ENCODE data around the gene HSF4.

HSF4 gene

DNA sequence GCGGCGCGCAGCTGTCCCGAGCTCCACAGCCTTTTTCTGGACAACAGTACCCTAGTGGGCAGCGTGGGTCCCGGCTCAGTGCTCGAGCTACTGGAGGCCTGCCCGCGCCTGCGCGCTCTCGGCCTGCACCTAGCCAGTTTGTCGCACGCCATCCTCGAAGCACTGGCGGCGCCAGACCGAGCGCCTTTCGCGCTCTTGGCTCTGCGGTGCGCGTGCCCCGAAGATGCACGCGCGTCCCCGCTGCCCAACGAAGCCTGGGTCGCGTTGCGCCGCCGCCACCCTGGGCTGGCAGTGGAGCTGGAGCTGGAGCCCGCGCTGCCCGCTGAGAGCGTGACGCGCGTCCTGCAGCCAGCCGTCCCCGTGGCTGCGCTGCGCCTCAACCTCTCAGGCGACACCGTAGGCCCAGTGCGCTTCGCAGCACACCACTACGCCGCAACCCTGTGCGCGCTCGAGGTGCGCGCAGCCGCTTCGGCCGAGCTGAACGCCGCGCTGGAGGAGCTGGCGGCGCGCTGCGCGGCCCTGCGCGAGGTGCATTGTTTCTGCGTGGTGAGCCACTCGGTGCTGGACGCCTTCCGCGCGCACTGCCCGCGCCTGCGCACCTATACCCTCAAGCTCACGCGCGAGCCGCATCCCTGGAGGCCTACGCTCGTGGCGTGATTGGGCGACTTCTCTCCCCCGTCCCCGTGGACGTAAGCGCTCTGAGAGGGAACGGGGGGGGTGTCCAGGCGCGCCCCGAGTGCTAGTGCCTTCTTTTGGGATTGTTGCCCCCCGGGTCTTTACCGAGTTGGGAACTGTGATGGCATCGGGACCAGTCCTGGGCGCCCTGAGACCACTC, 1.2 kb upstream of the HSF4 start:
- H3K27ac ChIP-seq (ENCODE audit: poor library complexity, severe bottlenecking), result peak overlapping the region; percentile 43
- no peaks in the 10 kb centered on the region for H3K9me3 ChIP-seq (ENCODE audit: severe bottlenecking)
- peak overlapping the region; percentile 35 for H3K4me3 ChIP-seq (ENCODE audit: severe bottlenecking)
- no peaks in the 10 kb centered on the region for H3K27me3 ChIP-seq (ENCODE audit: insufficient read depth, poor library complexity, severe bottlenecking)
- TF ChIP-seq, protein P1, sequence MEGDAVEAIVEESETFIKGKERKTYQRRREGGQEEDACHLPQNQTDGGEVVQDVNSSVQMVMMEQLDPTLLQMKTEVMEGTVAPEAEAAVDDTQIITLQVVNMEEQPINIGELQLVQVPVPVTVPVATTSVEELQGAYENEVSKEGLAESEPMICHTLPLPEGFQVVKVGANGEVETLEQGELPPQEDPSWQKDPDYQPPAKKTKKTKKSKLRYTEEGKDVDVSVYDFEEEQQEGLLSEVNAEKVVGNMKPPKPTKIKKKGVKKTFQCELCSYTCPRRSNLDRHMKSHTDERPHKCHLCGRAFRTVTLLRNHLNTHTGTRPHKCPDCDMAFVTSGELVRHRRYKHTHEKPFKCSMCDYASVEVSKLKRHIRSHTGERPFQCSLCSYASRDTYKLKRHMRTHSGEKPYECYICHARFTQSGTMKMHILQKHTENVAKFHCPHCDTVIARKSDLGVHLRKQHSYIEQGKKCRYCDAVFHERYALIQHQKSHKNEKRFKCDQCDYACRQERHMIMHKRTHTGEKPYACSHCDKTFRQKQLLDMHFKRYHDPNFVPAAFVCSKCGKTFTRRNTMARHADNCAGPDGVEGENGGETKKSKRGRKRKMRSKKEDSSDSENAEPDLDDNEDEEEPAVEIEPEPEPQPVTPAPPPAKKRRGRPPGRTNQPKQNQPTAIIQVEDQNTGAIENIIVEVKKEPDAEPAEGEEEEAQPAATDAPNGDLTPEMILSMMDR (IDR thresholded peaks at IDR 0.05; ENCODE audit: poor library complexity, severe bottlenecking), result peak; percentile 4
- no peaks in the 10 kb centered on the region for H3K4me1 ChIP-seq (ENCODE audit: insufficient read depth, poor library complexity, severe bottlenecking)
- H3K36me3 ChIP-seq (ENCODE audit: low read depth), result no peaks in the 10 kb centered on the region
- ATAC-seq (ENCODE audit: low read depth) (peak; percentile 49), DNase-seq (ENCODE audit: low spot score) (peak; percentile 77)

DNA sequence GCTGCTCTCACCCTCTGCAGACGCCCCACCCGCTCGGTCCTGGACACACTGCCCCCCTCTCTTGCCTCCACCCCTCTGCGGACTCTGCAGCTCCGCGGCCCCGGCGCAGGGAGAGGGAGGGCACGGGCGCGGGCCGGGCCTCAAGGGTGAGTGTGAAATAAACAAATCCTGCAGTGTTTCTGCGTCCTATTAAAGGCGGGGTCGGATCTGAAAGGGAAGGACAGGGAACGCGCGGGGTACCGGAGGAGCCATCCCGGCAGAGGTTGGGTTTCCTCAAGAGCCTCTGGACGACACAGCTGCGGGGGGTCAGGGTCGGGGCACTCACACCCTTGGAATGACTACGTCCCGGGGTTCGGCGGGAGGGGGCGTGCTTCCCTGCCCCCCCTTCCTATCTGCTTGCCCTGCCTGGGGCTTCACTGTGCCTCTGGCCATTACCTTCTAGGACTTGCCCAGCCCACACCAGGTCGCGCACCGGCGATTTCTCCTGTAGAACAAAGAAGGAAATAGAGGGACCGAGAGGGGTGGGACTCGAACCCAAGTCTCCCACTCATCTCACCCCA, 466 bp upstream of the HSF4 start:
- DNase-seq (ENCODE audit: low spot score) (no peak), ATAC-seq (ENCODE audit: low read depth) (peak; percentile 6)
- Histone ChIP-seq H3K27ac (ENCODE audit: poor library complexity, severe bottlenecking) (peak overlapping the region; percentile 43), H3K4me3 (ENCODE audit: severe bottlenecking) (peak overlapping the region; percentile 35), H3K36me3 (ENCODE audit: low read depth) (no peaks in the 10 kb centered on the region), H3K4me1 (ENCODE audit: insufficient read depth, poor library complexity, severe bottlenecking) (no peaks in the 10 kb centered on the region), H3K9me3 (ENCODE audit: severe bottlenecking) (no peaks in the 10 kb centered on the region), H3K27me3 (ENCODE audit: insufficient read depth, poor library complexity, severe bottlenecking) (no peaks in the 10 kb centered on the region)
- TF ChIP-seq, protein P1 (IDR thresholded peaks at IDR 0.05; ENCODE audit: poor library complexity, severe bottlenecking), result no peak

DNA sequence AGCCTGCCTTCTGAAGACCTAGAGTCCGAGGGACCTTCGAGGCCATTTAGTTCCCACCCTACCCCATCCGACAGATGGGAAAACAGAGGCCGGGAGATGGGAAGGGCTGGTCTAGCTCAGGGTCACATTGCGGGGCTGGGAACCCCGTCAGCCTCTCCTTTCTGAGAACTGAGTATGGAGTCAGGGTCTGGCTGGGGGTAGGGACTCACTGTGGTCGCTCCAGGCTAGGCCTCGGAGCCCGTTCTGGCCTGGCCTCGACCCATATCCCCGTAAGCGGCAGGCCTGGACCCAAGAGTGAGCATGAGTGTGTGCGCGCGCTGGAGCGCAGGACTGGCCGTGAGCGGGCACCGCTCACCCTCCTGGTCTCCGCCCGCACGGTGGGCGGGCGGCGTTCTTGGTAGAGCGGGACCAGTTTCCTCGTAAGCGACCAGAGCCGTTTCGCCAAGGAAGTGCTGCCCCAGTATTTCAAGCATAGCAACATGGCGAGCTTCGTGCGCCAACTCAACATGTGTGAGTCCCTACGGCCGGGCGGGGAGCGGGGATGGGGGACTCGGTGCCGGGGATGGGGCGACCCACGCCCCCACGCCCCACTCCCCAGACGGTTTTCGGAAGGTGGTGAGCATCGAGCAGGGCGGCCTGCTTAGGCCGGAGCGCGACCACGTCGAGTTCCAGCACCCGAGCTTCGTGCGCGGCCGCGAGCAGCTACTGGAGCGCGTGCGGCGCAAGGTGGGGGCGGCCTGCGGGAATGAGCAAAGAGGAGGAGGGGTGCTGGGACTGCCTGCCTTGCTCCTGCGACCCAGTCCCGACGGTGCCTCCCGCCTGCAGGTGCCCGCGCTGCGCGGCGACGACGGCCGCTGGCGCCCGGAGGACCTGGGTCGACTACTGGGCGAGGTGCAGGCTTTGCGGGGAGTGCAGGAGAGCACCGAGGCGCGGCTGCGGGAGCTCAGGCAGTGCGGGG, 855 bp downstream of the HSF4 start:
- Histone ChIP-seq H3K27me3 (ENCODE audit: insufficient read depth, poor library complexity, severe bottlenecking) (no peaks in the 10 kb centered on the region), H3K4me3 (ENCODE audit: severe bottlenecking) (no peak overlapping the region), H3K36me3 (ENCODE audit: low read depth) (no peaks in the 10 kb centered on the region), H3K4me1 (ENCODE audit: insufficient read depth, poor library complexity, severe bottlenecking) (peaks cover 4% of the 10 kb centered on the region), H3K27ac (ENCODE audit: poor library complexity, severe bottlenecking) (no peak overlapping the region), H3K9me3 (ENCODE audit: severe bottlenecking) (no peaks in the 10 kb centered on the region)
- DNase-seq (ENCODE audit: low spot score), result no peak
- TF ChIP-seq, protein P1 (IDR thresholded peaks at IDR 0.05; ENCODE audit: poor library complexity, severe bottlenecking), result no peak
- no peak for ATAC-seq (ENCODE audit: low read depth)

DNA sequence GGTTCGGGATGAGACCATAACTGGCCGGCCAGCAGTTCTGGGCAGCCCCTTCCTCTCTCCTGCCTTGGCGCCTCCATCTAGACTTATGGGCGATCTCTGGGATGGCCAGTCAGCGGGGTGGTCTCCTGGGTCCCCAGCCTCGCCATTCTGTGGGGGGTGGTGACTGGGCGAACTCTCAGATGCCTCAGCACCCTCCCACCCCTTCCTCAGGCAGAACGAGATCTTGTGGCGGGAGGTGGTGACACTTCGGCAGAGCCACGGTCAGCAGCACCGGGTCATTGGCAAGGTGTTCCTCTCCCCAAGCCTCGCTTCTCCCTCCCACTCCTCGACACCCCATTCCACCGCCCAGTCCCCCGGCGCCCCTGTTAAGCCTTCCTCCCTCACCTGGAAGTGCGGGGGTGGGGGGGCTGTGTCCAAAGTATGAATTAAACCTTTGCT, 1.6 kb downstream of the HSF4 start:
- no peaks in the 10 kb centered on the region for H3K9me3 ChIP-seq (ENCODE audit: severe bottlenecking)
- H3K4me1 ChIP-seq (ENCODE audit: insufficient read depth, poor library complexity, severe bottlenecking), result peaks cover 9% of the 10 kb centered on the region
- H3K27me3 ChIP-seq (ENCODE audit: insufficient read depth, poor library complexity, severe bottlenecking), result no peaks in the 10 kb centered on the region
- no peak for ATAC-seq (ENCODE audit: low read depth)
- H3K4me3 ChIP-seq (ENCODE audit: severe bottlenecking), result no peak overlapping the region
- TF ChIP-seq, protein P1 (IDR thresholded peaks at IDR 0.05; ENCODE audit: poor library complexity, severe bottlenecking), result no peak
- no peak overlapping the region for H3K27ac ChIP-seq (ENCODE audit: poor library complexity, severe bottlenecking)
- no peak for DNase-seq (ENCODE audit: low spot score)
- no peaks in the 10 kb centered on the region for H3K36me3 ChIP-seq (ENCODE audit: low read depth)
